A549 (cell line): Measurements from ENCODE around the gene CHKB. TPM values are rescaled to one million over a fixed set of nuclear protein-coding genes. Genes with fewer than 3 reads are reported as not detected.
"Not testable (repeated sequence)": the region's sequence is repeated elsewhere in the genome, so short reads cannot be mapped to it uniquely, and the experiment has no call there.

Experiments used
- ATAC-seq, 2 experiments: fragments of 200-7000 bp in 1 of 2; fragments of >200 bp in 1 of 2; cut with Nextera tagmentation in 1 of 2; cut with Tn5 transposase in 1 of 2; 3 replicates each; pipeline versions ENCODE4 v1.8.0 to v1.9.1; 2018 to 2020; ENCODE audit warnings: mild to moderate bottlenecking in 1 of 2, moderate library complexity in 1 of 2
- CTCF ChIA-PET: fragments of 300-600 bp; sonication (Branson Sonifier 250); formaldehyde crosslinking; extraction: SDS; loops from one replicate; lab custom pipeline; 2021; ENCODE audit warnings: antibody characterized with exemption, inconsistent platforms; lab: Yijun Ruan, JAX
- POLR2A ChIA-PET: fragments of 350-600 bp; formaldehyde crosslinking; extraction: SDS; loops from one replicate; lab custom pipeline; 2021; ENCODE audit warnings: antibody characterized with exemption, inconsistent platforms; lab: Yijun Ruan, JAX
- DNase-seq, 2 experiments: peaks; one replicate each; pipeline versions ENCODE4 v3.0.0 to v3.0.0-alpha.2; 2011 to 2016; ENCODE audit warnings: low read depth in 1 of 2, low spot score in 1 of 2
- FAIRE-seq: peaks from 2 replicates; lab custom pipeline; 2011; peaks lifted over from hg19 to GRCh38; lab: Jason Lieb, UNC
- H3K27ac ChIP-seq, 2 experiments: fragments of >200 bp; sonication (Bioruptor Twin); formaldehyde crosslinking; 3 replicates each; pipeline ENCODE4 v1.5.1; 2016 to 2017
- H3K4me1 ChIP-seq: fragments of >200 bp; sonication (Bioruptor Twin); formaldehyde crosslinking; 3 replicates; pipeline ENCODE4 v1.6.1; 2016
- H3K4me2 ChIP-seq: fragments of >200 bp; sonication (Bioruptor Twin); formaldehyde crosslinking; 3 replicates; pipeline ENCODE4 v1.6.1; 2016
- H3K4me3 ChIP-seq: fragments of >200 bp; sonication (Bioruptor Twin); formaldehyde crosslinking; 3 replicates; pipeline ENCODE4 v1.5.1; 2016
- H3K9me3 ChIP-seq: fragments of >200 bp; sonication (Bioruptor Twin); formaldehyde crosslinking; 3 replicates; pipeline ENCODE4 v1.6.1; 2016
- BCL3 ChIP-seq: fragments of >200 bp; sonication (Bioruptor Twin); formaldehyde crosslinking; IDR thresholded peaks from 3 replicates; pipeline ENCODE4 v1.6.1; 2016
- BHLHE40 ChIP-seq: IDR thresholded peaks from 2 replicates; pipeline ENCODE4 v1.6.1; 2012; ENCODE audit warnings: low read depth, low read length, inconsistent platforms
- CHD2 ChIP-seq: fragments of 150-350 bp; IDR thresholded peaks from 2 replicates; pipeline ENCODE4 v1.6.1; 2014; ENCODE audit warnings: low read length; ENCODE audit not compliant: partially characterized antibody
- CHD4 ChIP-seq: fragments of 200-600 bp; sonication (generic); IDR thresholded peaks from 2 replicates; pipeline ENCODE4 v1.6.1; 2016; ENCODE audit warnings: antibody characterized with exemption, mild to moderate bottlenecking, borderline replicate concordance
- E2F6 ChIP-seq: IDR thresholded peaks from 2 replicates; pipeline ENCODE4 v1.6.1; 2012; ENCODE audit warnings: low read depth, borderline replicate concordance
- EHF ChIP-seq: fragments of 250-450 bp; sonication (Bioruptor Pico); IDR thresholded peaks from 2 replicates; pipeline ENCODE4 v1.5.0; 2020; ENCODE audit warnings: mild to moderate bottlenecking
- ELK1 ChIP-seq: fragments of 150-350 bp; IDR thresholded peaks from 2 replicates; pipeline ENCODE4 v1.6.1; 2014; ENCODE audit warnings: low read depth, mild to moderate bottlenecking, low read length
- HES2 ChIP-seq: fragments of >200 bp; sonication (Bioruptor Twin); formaldehyde crosslinking; IDR thresholded peaks from 2 replicates; pipeline ENCODE4 v1.6.1; 2016
- HMGXB4 ChIP-seq: fragments of 250-450 bp; sonication (Bioruptor Pico); IDR thresholded peaks from 2 replicates; pipeline ENCODE4 v1.5.0; 2021; ENCODE audit warnings: mild to moderate bottlenecking, moderate library complexity, borderline replicate concordance
- HOXB5 ChIP-seq: fragments of 250-450 bp; sonication (Bioruptor Pico); IDR thresholded peaks from 2 replicates; pipeline ENCODE4 v1.5.0; 2020; ENCODE audit warnings: mild to moderate bottlenecking, moderate library complexity
- JUN ChIP-seq, 2 experiments: fragments of >200 bp; sonication (Bioruptor Twin); formaldehyde crosslinking; IDR thresholded peaks; 2 replicates in 1 of 2; 3 replicates in 1 of 2; pipeline ENCODE4 v1.6.1; 2016 to 2017
- MYC ChIP-seq: IDR thresholded peaks from 2 replicates; pipeline ENCODE4 v1.6.1; 2012; ENCODE audit warnings: mild to moderate bottlenecking, inconsistent platforms, low read length, improper control_type of control experiment, borderline replicate concordance
- RAD21 ChIP-seq, 2 experiments: fragments of >200 bp in 1 of 2; sonication (Bioruptor Twin) in 1 of 2; formaldehyde crosslinking in 1 of 2; IDR thresholded peaks in 1 of 2; conservative IDR thresholded peaks in 1 of 2; 2 replicates in 1 of 2; 3 replicates in 1 of 2; pipeline ENCODE4 v1.6.1; 2012 to 2018; ENCODE audit warnings: inconsistent platforms in 1 of 2
- RCOR1 ChIP-seq: fragments of 150-350 bp; IDR thresholded peaks from 2 replicates; pipeline ENCODE4 v1.6.1; 2014; ENCODE audit warnings: antibody characterized with exemption, low read length, low read depth
- RFX5 ChIP-seq: fragments of 450-650 bp; IDR thresholded peaks from 2 replicates; pipeline ENCODE4 v1.7.1; 2014; ENCODE audit warnings: antibody characterized with exemption, mild to moderate bottlenecking, moderate library complexity
- TFCP2L1 ChIP-seq: fragments of 250-450 bp; sonication (Bioruptor Pico); IDR thresholded peaks from 2 replicates; pipeline ENCODE4 v1.5.0; 2021; ENCODE audit warnings: mild to moderate bottlenecking
- USF2 ChIP-seq: fragments of 450-650 bp; IDR thresholded peaks from 2 replicates; pipeline ENCODE4 v1.6.1; 2014; ENCODE audit warnings: antibody characterized with exemption
- ZC3H11A ChIP-seq: fragments of 450-650 bp; IDR thresholded peaks from 2 replicates; pipeline ENCODE4 v1.6.1; 2014; ENCODE audit warnings: antibody characterized with exemption, mild to moderate bottlenecking
- ZSCAN20 ChIP-seq: fragments of 250-450 bp; sonication (Bioruptor Pico); IDR thresholded peaks from 2 replicates; pipeline ENCODE4 v1.8.0; 2022; ENCODE audit warnings: mild to moderate bottlenecking, moderate library complexity
- WGBS: methylation state at CpG from one replicate; pipeline ENCODE4 v1.1.6; 2017; ENCODE audit errors: missing lambda C conversion rate; 5-methylcytosine and 5-hydroxymethylcytosine counted together
- polyA plus RNA-seq, 4 experiments: library from polyadenylated mRNA; depleted of rRNA in 3 of 4; stranded (reverse); fragments of >200 nt; fragmentation: RNase III in 1 of 4; extraction: RNeasy Plus Mini Kit Qiagen cat#74134 plus additional on column Dnase treatment in 1 of 4; gene quantifications; 2 replicates in 3 of 4; 3 replicates in 1 of 4; pipeline ENCODE4 v1.2.3, GENCODE V29; 2011 to 2017
- TF ChIP-seq, protein P1 (sequence below): IDR thresholded peaks from 2 replicates; pipeline ENCODE4 v1.6.1; 2012

CHKB gene
- polyA plus RNA-seq, 2 of the 4 experiments (the other 2 are of a cell fraction) = 16.4 to 25.8 TPM

DNA sequence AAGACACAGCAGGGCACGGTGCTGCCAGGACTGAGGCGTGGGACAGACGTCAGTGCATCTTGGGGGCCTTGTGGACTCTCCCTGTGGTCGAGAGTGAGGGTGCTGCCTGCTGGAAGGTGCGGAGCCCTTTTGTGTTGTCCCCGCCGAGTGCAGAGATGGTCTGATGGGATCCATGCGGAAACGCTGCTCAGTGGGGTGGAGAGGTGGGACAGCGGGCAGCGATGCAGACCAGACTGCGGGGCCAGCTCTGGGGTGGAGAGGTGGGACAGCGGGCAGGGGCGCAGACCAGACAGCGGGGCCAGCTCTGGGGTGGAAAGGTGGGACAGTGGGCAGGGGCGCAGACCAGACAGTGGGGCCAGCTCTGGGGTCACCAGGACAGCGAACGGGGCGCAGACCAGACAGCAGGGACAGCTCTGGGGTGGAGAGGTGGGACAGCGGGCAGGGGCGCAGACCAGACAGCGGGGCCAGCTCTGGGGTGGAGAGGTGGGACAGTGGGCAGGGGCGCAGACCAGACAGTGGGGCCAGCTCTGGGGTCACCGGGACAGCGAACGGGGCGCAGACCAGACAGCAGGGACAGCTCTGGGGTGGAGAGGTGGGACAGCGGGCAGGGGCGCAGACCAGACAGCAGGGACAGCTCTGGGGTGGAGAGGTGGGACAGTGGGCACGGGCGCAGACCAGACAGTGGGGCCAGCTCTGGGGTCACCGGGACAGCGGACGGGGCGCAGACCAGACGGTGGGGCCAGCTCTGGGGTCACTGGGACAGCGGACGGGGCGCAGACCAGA lies 25.6 kb upstream of the CHKB start:
- ATAC-seq, H3K4me2 ChIP-seq, POLR2A ChIA-PET, H3K9me3 ChIP-seq, FAIRE-seq, DNase-seq, H3K27ac ChIP-seq, H3K4me3 ChIP-seq, H3K4me1 ChIP-seq: not testable (repeated sequence)
- CTCF ChIA-PET = interaction anchor here (2.2 to 2.4 kb wide), 2 partner anchors 13 to 45 kb away, joined by 5 to 15 read pairs; partner anchors contain the start of gene SYCE3
- 71% methylated on average over 30 of the region's 39 CpGs for WGBS

- no peak for FAIRE-seq
- no peak for TF ChIP-seq HES2
- TF ChIP-seq HOXB5 (CRISPR knock-in tag) = no peak
- no peak for TF ChIP-seq E2F6
- no peak for TF ChIP-seq CHD2
- TF ChIP-seq MYC = no peak
- no peak for TF ChIP-seq HMGXB4 (CRISPR knock-in tag)
- no peak for TF ChIP-seq ELK1
- no peak for TF ChIP-seq RAD21 (conservative IDR thresholded peaks at IDR 0.05 in 1 of 2, IDR thresholded peaks at IDR 0.05 in 1 of 2)
- TF ChIP-seq CHD4 = no peak
- no peak for TF ChIP-seq RFX5
- TF ChIP-seq BCL3 = no peak
- no peak for TF ChIP-seq JUN (IDR thresholded peaks at IDR 0.05)
- no peak for TF ChIP-seq ZSCAN20
- TF ChIP-seq, protein P1, sequence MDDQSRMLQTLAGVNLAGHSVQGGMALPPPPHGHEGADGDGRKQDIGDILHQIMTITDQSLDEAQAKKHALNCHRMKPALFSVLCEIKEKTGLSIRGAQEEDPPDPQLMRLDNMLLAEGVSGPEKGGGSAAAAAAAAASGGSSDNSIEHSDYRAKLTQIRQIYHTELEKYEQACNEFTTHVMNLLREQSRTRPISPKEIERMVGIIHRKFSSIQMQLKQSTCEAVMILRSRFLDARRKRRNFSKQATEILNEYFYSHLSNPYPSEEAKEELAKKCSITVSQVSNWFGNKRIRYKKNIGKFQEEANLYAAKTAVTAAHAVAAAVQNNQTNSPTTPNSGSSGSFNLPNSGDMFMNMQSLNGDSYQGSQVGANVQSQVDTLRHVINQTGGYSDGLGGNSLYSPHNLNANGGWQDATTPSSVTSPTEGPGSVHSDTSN = no peak
- no peak for TF ChIP-seq EHF (CRISPR knock-in tag)
- no peak for TF ChIP-seq USF2
- TF ChIP-seq BHLHE40 = no peak
- no peak for TF ChIP-seq ZC3H11A
- no peak for TF ChIP-seq RCOR1
- TF ChIP-seq TFCP2L1 (CRISPR knock-in tag) = no peak
- TF ChIP-seq, all 56 proteins: peak for 0
- POLR2A ChIA-PET = no interaction called here
Observed at GRCh38 chr22:50607659-50608020, 25.0 kb upstream of the CHKB start.

More at GRCh38 chr22:50607659-50608020, 25.0 kb upstream of the CHKB start:
- Histone ChIP-seq H3K27ac (no peak overlapping the region), H3K4me1 (no peaks in the 10 kb centered on the region), H3K4me3 (no peak overlapping the region), H3K9me3 (no peaks in the 10 kb centered on the region), H3K4me2 (no peak overlapping the region)
- ATAC-seq (no peak), DNase-seq (no peak)
- WGBS = 65% methylated on average over 6 of the region's 6 CpGs
- CTCF ChIA-PET = no interaction called here
